ENCODE results near the gene FAM229B.

GRCh38 chr6:112065426-112065986 is 21.9 kb upstream of the FAM229B start:
- TF ChIP-seq CTCF (IDR thresholded peaks at IDR 0.05) = no peak
- no peak for TF ChIP-seq ZFX (IDR thresholded peaks at IDR 0.05; ENCODE audit: borderline replicate concordance)
